Measurements from ENCODE around the gene PPBP.

Gene PPBP

GRCh38 chr4:73945674-73946449, 42.1 kb downstream of the PPBP start:
- peak; percentile 18 for DNase-seq

GRCh38 chr4:73945140-73945539, 42.9 kb downstream of the PPBP start:
- DNase-seq = no peak

GRCh38 chr4:73944061-73944875, 43.7 kb downstream of the PPBP start:
- DNase-seq = no peak

- DNase-seq = no peak
Measured at GRCh38 chr4:73943555-73943954, 44.4 kb downstream of the PPBP start.

GRCh38 chr4:73936969-73937368, 51.0 kb downstream of the PPBP start:
- no peak for DNase-seq
